Kidney epithelial cell (primary cell): ENCODE measurements around the gene SNX21. TPM values are rescaled to one million over a fixed set of nuclear protein-coding genes. Genes with fewer than 3 reads are reported as not detected.

Experiments used
- DNase-seq: peaks from one replicate; pipeline ENCODE4 v3.0.0-alpha.2; 2010; ENCODE audit warnings: low read depth
- H3K27me3 ChIP-seq: 2 replicates; pipeline ENCODE4 v1.6.0; 2011; ENCODE audit warnings: low read length; ENCODE audit not compliant: control insufficient read depth, insufficient read depth
- H3K36me3 ChIP-seq: 2 replicates; pipeline ENCODE4 v1.5.1; 2011; ENCODE audit warnings: low read length; ENCODE audit not compliant: control insufficient read depth, insufficient read depth
- H3K4me3 ChIP-seq: 2 replicates; pipeline ENCODE4 v1.5.1; 2011; ENCODE audit warnings: low read depth, mild to moderate bottlenecking, control low read depth, low read length
- CTCF ChIP-seq: IDR thresholded peaks from 2 replicates; pipeline ENCODE4 v1.5.1; 2011; ENCODE audit warnings: mild to moderate bottlenecking, moderate library complexity, low read length, control low read depth, inconsistent platforms; ENCODE audit not compliant: insufficient read depth, poor library complexity, severe bottlenecking
- total RNA-seq: library from RNA; depleted of rRNA; stranded (reverse); fragments of >200 nt; gene quantifications from 2 replicates; pipeline ENCODE4 v1.2.3, GENCODE V29; 2015

Gene SNX21
- total RNA-seq, 1 donor from 2014 or later = 24.7 TPM

- no peak overlapping the region for H3K4me3 ChIP-seq
- H3K27me3 ChIP-seq = no peaks in the 10 kb centered on the region
- TF ChIP-seq CTCF = no peak
- no peak for DNase-seq
- H3K36me3 ChIP-seq = no peaks in the 10 kb centered on the region
These were observed 17.3 kb downstream of the SNX21 start for GRCh38 chr20:45850926-45851325.

GRCh38 chr20:45851501-45851900 is 17.9 kb downstream of the SNX21 start:
- TF ChIP-seq CTCF = no peak
- no peak overlapping the region for H3K4me3 ChIP-seq
- H3K27me3 ChIP-seq = no peaks in the 10 kb centered on the region
- H3K36me3 ChIP-seq = no peaks in the 10 kb centered on the region
- DNase-seq = no peak

GRCh38 chr20:45852326-45852725 is 18.7 kb downstream of the SNX21 start:
- no peak overlapping the region for H3K4me3 ChIP-seq
- no peak for DNase-seq
- no peaks in the 10 kb centered on the region for H3K27me3 ChIP-seq
- H3K36me3 ChIP-seq = no peaks in the 10 kb centered on the region
- TF ChIP-seq CTCF = no peak

- no peaks in the 10 kb centered on the region for H3K27me3 ChIP-seq
- no peak for TF ChIP-seq CTCF
- H3K4me3 ChIP-seq = no peak overlapping the region
- no peaks in the 10 kb centered on the region for H3K36me3 ChIP-seq
- DNase-seq = no peak
These were observed 19.9 kb downstream of the SNX21 start for GRCh38 chr20:45853484-45853883.

GRCh38 chr20:45857114-45857881 is 23.7 kb downstream of the SNX21 start, which contains the start of the genes ACOT8 and ZSWIM3:
Gene ACOT8 (minus strand): TSS chr20:45857392. CDS start chr20:45857315, 77 bp downstream.
Gene ZSWIM3 (plus strand): TSS chr20:45857614. CDS start chr20:45857826, 212 bp downstream.
- TF ChIP-seq CTCF = no peak
- Histone ChIP-seq H3K36me3 (no peaks in the 10 kb centered on the region), H3K4me3 (peak within 1 kb of the TSS; percentile 81), H3K27me3 (no peaks in the 10 kb centered on the region)
- peak; percentile 99 for DNase-seq

- no peak for TF ChIP-seq CTCF
- no peaks in the 10 kb centered on the region for H3K36me3 ChIP-seq
- H3K4me3 ChIP-seq = peak overlapping the region; percentile 35
- H3K27me3 ChIP-seq = no peaks in the 10 kb centered on the region
- no peak for DNase-seq
These were observed 24.2 kb downstream of the SNX21 start for GRCh38 chr20:45857882-45858216.
